GM12878 (cell line): ENCODE results near the gene UTP25.

Source experiments
- GABPA ChIP-seq: IDR thresholded peaks from 2 replicates; pipeline ENCODE4 v1.6.1; 2014; ENCODE audit warnings: antibody characterized with exemption, low read depth, mild to moderate bottlenecking, inconsistent platforms
- LARP7 ChIP-seq: fragments of 450-650 bp; IDR thresholded peaks from 2 replicates; pipeline ENCODE4 v1.6.1; 2017; ENCODE audit warnings: mild to moderate bottlenecking
- NR2C2 ChIP-seq: IDR thresholded peaks from 2 replicates; pipeline ENCODE4 v1.6.1; 2011; ENCODE audit warnings: borderline replicate concordance, low read depth; ENCODE audit not compliant: control insufficient read depth, insufficient read length
- PAX8 ChIP-seq: fragments of 450-650 bp; IDR thresholded peaks from 2 replicates; pipeline ENCODE4 v1.6.1; 2017; ENCODE audit warnings: mild to moderate bottlenecking, moderate library complexity
- POLR2AphosphoS5 ChIP-seq: IDR thresholded peaks from 2 replicates; pipeline ENCODE4 v1.6.1; 2011; ENCODE audit warnings: mild to moderate bottlenecking, low read length, inconsistent platforms
- RAD21 ChIP-seq: IDR thresholded peaks from 2 replicates; pipeline ENCODE4 v1.6.1; 2011; ENCODE audit warnings: mild to moderate bottlenecking, low read depth, low read length, moderate library complexity; ENCODE audit not compliant: insufficient read depth
- RELA ChIP-seq: fragments of 450-650 bp; IDR thresholded peaks from 2 replicates; pipeline ENCODE4 v1.8.0; 2014; ENCODE audit warnings: borderline replicate concordance; ENCODE audit not compliant: partially characterized antibody
- RFX5 ChIP-seq: IDR thresholded peaks from 2 replicates; pipeline ENCODE4 v1.6.1; 2011; ENCODE audit warnings: low read depth, low read length, improper control_type of control experiment
- SIN3A ChIP-seq: IDR thresholded peaks from 2 replicates; pipeline ENCODE4 v1.6.1; 2012; ENCODE audit warnings: low read depth, low read length, improper control_type of control experiment
- SMC3 ChIP-seq: IDR thresholded peaks from 2 replicates; pipeline ENCODE4 v1.6.1; 2011; ENCODE audit warnings: low read length, improper control_type of control experiment, borderline replicate concordance
- TCF12 ChIP-seq: IDR thresholded peaks from 2 replicates; pipeline ENCODE4 v1.6.1; 2011; ENCODE audit warnings: low read depth, mild to moderate bottlenecking, low read length
- ZNF384 ChIP-seq: IDR thresholded peaks from 2 replicates; pipeline ENCODE4 v1.6.1; 2012; ENCODE audit warnings: low read depth, mild to moderate bottlenecking, low read length, improper control_type of control experiment, borderline replicate concordance
- TF ChIP-seq, protein P1 (sequence below), 3 experiments: IDR thresholded peaks in 2 of 3; conservative IDR thresholded peaks in 1 of 3; 2 replicates each; pipeline ENCODE4 v1.5.1; 2011; ENCODE audit warnings: low read depth in 3 of 3, low read length in 3 of 3, mild to moderate bottlenecking in 3 of 3, control low read depth in 2 of 3, moderate library complexity in 2 of 3, inconsistent platforms in 1 of 3, mixed read lengths in 1 of 3; ENCODE audit not compliant: control insufficient read depth in 2 of 3, insufficient read depth in 1 of 3; ENCODE audit errors: extremely low read depth in 1 of 3
- TF ChIP-seq, protein P2 (sequence below): IDR thresholded peaks from 2 replicates; pipeline ENCODE4 v1.6.1; 2012; ENCODE audit warnings: mild to moderate bottlenecking, low read depth, low read length

DNA sequence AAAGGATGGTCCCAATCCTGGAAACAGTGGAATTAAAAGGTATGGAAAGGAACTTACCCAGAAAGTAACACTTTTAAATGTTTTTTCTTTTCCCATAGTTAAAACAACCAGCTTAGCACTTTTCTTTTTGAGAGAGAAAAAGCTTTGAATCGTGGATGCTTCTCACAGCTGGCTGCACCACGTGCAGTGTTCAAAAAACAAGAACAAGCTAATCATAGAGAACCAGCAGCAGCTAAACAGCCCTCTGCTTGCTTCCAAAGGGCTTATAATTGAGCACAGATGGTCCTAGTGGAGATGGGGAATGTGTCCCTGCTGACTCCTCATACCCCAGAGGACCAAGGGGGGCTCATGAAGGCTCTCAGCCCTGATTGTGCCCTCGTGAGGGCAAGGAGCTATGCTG lies 26.4 kb downstream of the UTP25 start:
- TF ChIP-seq GABPA = no peak
- TF ChIP-seq SMC3 = no peak
- TF ChIP-seq ZNF384 = no peak
- no peak for TF ChIP-seq TCF12
- no peak for TF ChIP-seq PAX8
- TF ChIP-seq, protein P1, sequence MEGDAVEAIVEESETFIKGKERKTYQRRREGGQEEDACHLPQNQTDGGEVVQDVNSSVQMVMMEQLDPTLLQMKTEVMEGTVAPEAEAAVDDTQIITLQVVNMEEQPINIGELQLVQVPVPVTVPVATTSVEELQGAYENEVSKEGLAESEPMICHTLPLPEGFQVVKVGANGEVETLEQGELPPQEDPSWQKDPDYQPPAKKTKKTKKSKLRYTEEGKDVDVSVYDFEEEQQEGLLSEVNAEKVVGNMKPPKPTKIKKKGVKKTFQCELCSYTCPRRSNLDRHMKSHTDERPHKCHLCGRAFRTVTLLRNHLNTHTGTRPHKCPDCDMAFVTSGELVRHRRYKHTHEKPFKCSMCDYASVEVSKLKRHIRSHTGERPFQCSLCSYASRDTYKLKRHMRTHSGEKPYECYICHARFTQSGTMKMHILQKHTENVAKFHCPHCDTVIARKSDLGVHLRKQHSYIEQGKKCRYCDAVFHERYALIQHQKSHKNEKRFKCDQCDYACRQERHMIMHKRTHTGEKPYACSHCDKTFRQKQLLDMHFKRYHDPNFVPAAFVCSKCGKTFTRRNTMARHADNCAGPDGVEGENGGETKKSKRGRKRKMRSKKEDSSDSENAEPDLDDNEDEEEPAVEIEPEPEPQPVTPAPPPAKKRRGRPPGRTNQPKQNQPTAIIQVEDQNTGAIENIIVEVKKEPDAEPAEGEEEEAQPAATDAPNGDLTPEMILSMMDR (IDR thresholded peaks at IDR 0.05 in 2 of 3, conservative IDR thresholded peaks at IDR 0.05 in 1 of 3; ENCODE audit: control insufficient read depth in 2 of 3, extremely low read depth in 1 of 3, insufficient read depth in 1 of 3, low read depth in 3 of 3, low read length in 3 of 3) = no peak
- no peak for TF ChIP-seq RAD21
- no peak for TF ChIP-seq POLR2AphosphoS5
- TF ChIP-seq SIN3A = no peak
- TF ChIP-seq NR2C2 = no peak
- TF ChIP-seq RELA = no peak
- no peak for TF ChIP-seq LARP7
- no peak for TF ChIP-seq RFX5
- TF ChIP-seq, protein P2, sequence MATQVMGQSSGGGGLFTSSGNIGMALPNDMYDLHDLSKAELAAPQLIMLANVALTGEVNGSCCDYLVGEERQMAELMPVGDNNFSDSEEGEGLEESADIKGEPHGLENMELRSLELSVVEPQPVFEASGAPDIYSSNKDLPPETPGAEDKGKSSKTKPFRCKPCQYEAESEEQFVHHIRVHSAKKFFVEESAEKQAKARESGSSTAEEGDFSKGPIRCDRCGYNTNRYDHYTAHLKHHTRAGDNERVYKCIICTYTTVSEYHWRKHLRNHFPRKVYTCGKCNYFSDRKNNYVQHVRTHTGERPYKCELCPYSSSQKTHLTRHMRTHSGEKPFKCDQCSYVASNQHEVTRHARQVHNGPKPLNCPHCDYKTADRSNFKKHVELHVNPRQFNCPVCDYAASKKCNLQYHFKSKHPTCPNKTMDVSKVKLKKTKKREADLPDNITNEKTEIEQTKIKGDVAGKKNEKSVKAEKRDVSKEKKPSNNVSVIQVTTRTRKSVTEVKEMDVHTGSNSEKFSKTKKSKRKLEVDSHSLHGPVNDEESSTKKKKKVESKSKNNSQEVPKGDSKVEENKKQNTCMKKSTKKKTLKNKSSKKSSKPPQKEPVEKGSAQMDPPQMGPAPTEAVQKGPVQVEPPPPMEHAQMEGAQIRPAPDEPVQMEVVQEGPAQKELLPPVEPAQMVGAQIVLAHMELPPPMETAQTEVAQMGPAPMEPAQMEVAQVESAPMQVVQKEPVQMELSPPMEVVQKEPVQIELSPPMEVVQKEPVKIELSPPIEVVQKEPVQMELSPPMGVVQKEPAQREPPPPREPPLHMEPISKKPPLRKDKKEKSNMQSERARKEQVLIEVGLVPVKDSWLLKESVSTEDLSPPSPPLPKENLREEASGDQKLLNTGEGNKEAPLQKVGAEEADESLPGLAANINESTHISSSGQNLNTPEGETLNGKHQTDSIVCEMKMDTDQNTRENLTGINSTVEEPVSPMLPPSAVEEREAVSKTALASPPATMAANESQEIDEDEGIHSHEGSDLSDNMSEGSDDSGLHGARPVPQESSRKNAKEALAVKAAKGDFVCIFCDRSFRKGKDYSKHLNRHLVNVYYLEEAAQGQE = no peak
